Memory B cell (primary cell): ENCODE data around the gene CFAP299.
"Not testable (repeated sequence)": the region's sequence is repeated elsewhere in the genome, so short reads cannot be mapped to it uniquely, and the experiment has no call there.

ENCODE experiments used
- ATAC-seq: fragments of 150-1000 bp; cut with Tn5 transposase; 2 replicates; pipeline ENCODE4 v1.10.0; 2021; ENCODE audit warnings: low read depth, mild to moderate bottlenecking, moderate library complexity
- DNase-seq, 2 donors: peaks; one replicate each; pipeline ENCODE4 v3.0.0; 2022; ENCODE audit warnings: low spot score in 2 of 2
- H3K27ac Mint-ChIP-seq: one replicate; pipeline ENCODE4 v1.8.0; 2022; ENCODE audit warnings: mild to moderate bottlenecking, moderate library complexity, mixed read lengths
- H3K27me3 Mint-ChIP-seq: one replicate; pipeline ENCODE4 v1.8.0; 2022; ENCODE audit warnings: mixed read lengths
- H3K36me3 Mint-ChIP-seq: one replicate; pipeline ENCODE4 v1.8.0; 2022; ENCODE audit warnings: mild to moderate bottlenecking, mixed read lengths
- H3K4me1 Mint-ChIP-seq: one replicate; pipeline ENCODE4 v1.8.0; 2022; ENCODE audit warnings: mixed read lengths
- H3K4me3 Mint-ChIP-seq: one replicate; pipeline ENCODE4 v1.8.0; 2022; ENCODE audit warnings: mild to moderate bottlenecking, moderate library complexity, mixed read lengths
- H3K9me3 Mint-ChIP-seq: one replicate; pipeline ENCODE4 v1.8.0; 2022; ENCODE audit warnings: mixed read lengths

The CFAP299 gene

GRCh38 chr4:80787306-80787705, 451.8 kb downstream of the CFAP299 start:
- Mint-ChIP-seq H3K4me3 (no peak overlapping the region), H3K4me1 (peaks cover 6% of the 10 kb centered on the region), H3K9me3 (no peaks in the 10 kb centered on the region), H3K36me3 (no peaks in the 10 kb centered on the region), H3K27me3 (no peaks in the 10 kb centered on the region), H3K27ac (no peak overlapping the region)
- no peak for ATAC-seq
- DNase-seq: no peak

GRCh38 chr4:80788798-80789197, 453.3 kb downstream of the CFAP299 start:
- Mint-ChIP-seq H3K9me3 (no peaks in the 10 kb centered on the region), H3K4me1 (peaks cover 6% of the 10 kb centered on the region), H3K36me3 (no peaks in the 10 kb centered on the region), H3K27me3 (no peaks in the 10 kb centered on the region), H3K4me3 (no peak overlapping the region), H3K27ac (no peak overlapping the region)
- DNase-seq (no peak), ATAC-seq (no peak)

- DNase-seq (no peak), ATAC-seq (no peak)
- no peaks in the 10 kb centered on the region for H3K27me3 Mint-ChIP-seq
- peaks cover 6% of the 10 kb centered on the region for H3K4me1 Mint-ChIP-seq
- no peak overlapping the region for H3K4me3 Mint-ChIP-seq
- no peaks in the 10 kb centered on the region for H3K36me3 Mint-ChIP-seq
- no peak overlapping the region for H3K27ac Mint-ChIP-seq
- no peaks in the 10 kb centered on the region for H3K9me3 Mint-ChIP-seq
These were observed 454.6 kb downstream of the CFAP299 start for GRCh38 chr4:80790152-80790551.

GRCh38 chr4:80793660-80794059, 458.1 kb downstream of the CFAP299 start:
- not testable (repeated sequence) for H3K27me3 Mint-ChIP-seq, H3K27ac Mint-ChIP-seq

GRCh38 chr4:80798082-80798481, 462.6 kb downstream of the CFAP299 start:
- DNase-seq (no peak), ATAC-seq (no peak)
- peaks cover 2% of the 10 kb centered on the region for H3K9me3 Mint-ChIP-seq

More at GRCh38 chr4:80793660-80794059, 458.1 kb downstream of the CFAP299 start:
- ATAC-seq, H3K36me3 Mint-ChIP-seq, H3K4me1 Mint-ChIP-seq, H3K4me3 Mint-ChIP-seq, H3K9me3 Mint-ChIP-seq, DNase-seq: not testable (repeated sequence)

GRCh38 chr4:80800719-80801118, 465.2 kb downstream of the CFAP299 start:
- not testable (repeated sequence) for H3K36me3 Mint-ChIP-seq, ATAC-seq, H3K4me1 Mint-ChIP-seq, H3K4me3 Mint-ChIP-seq, H3K27me3 Mint-ChIP-seq, H3K27ac Mint-ChIP-seq, H3K9me3 Mint-ChIP-seq, DNase-seq

More at GRCh38 chr4:80798082-80798481, 462.6 kb downstream of the CFAP299 start:
- Mint-ChIP-seq H3K4me3 (no peak overlapping the region), H3K27me3 (no peaks in the 10 kb centered on the region), H3K4me1 (no peaks in the 10 kb centered on the region), H3K27ac (no peak overlapping the region), H3K36me3 (no peaks in the 10 kb centered on the region)

- Mint-ChIP-seq H3K4me3 (no peak overlapping the region), H3K27ac (no peak overlapping the region), H3K9me3 (no peaks in the 10 kb centered on the region), H3K27me3 (no peaks in the 10 kb centered on the region), H3K36me3 (no peaks in the 10 kb centered on the region), H3K4me1 (no peaks in the 10 kb centered on the region)
- DNase-seq (no peak), ATAC-seq (no peak)
These were observed 467.8 kb downstream of the CFAP299 start for GRCh38 chr4:80803337-80803736.

GRCh38 chr4:80806472-80806871, 470.9 kb downstream of the CFAP299 start:
- no peaks in the 10 kb centered on the region for H3K36me3 Mint-ChIP-seq
- H3K27me3 Mint-ChIP-seq: peaks cover 3% of the 10 kb centered on the region
- H3K4me1 Mint-ChIP-seq: no peaks in the 10 kb centered on the region
- DNase-seq (no peak), ATAC-seq (no peak)
- no peak overlapping the region for H3K27ac Mint-ChIP-seq
- no peaks in the 10 kb centered on the region for H3K9me3 Mint-ChIP-seq
- H3K4me3 Mint-ChIP-seq: no peak overlapping the region

- H3K27me3 Mint-ChIP-seq: peaks cover 3% of the 10 kb centered on the region
- no peak overlapping the region for H3K4me3 Mint-ChIP-seq
- no peaks in the 10 kb centered on the region for H3K9me3 Mint-ChIP-seq
- H3K4me1 Mint-ChIP-seq: no peaks in the 10 kb centered on the region
- no peaks in the 10 kb centered on the region for H3K36me3 Mint-ChIP-seq
- ATAC-seq (no peak), DNase-seq (no peak)
- H3K27ac Mint-ChIP-seq: no peak overlapping the region
These were observed 473.7 kb downstream of the CFAP299 start for GRCh38 chr4:80809039-80809729.

GRCh38 chr4:80811406-80811805, 475.9 kb downstream of the CFAP299 start:
- Mint-ChIP-seq H3K27me3 (peaks cover 3% of the 10 kb centered on the region), H3K9me3 (no peaks in the 10 kb centered on the region), H3K36me3 (no peaks in the 10 kb centered on the region), H3K4me1 (no peaks in the 10 kb centered on the region), H3K27ac (no peak overlapping the region), H3K4me3 (no peak overlapping the region)
- DNase-seq (no peak), ATAC-seq (no peak)

GRCh38 chr4:80812145-80812544, 476.6 kb downstream of the CFAP299 start:
- H3K9me3 Mint-ChIP-seq: no peaks in the 10 kb centered on the region
- no peak overlapping the region for H3K4me3 Mint-ChIP-seq
- DNase-seq: no peak
- H3K27ac Mint-ChIP-seq: no peak overlapping the region
- peaks cover 3% of the 10 kb centered on the region for H3K27me3 Mint-ChIP-seq
- no peak for ATAC-seq
- no peaks in the 10 kb centered on the region for H3K36me3 Mint-ChIP-seq
- H3K4me1 Mint-ChIP-seq: no peaks in the 10 kb centered on the region

- H3K4me3 Mint-ChIP-seq: no peak overlapping the region
- H3K27ac Mint-ChIP-seq: no peak overlapping the region
- H3K36me3 Mint-ChIP-seq: no peaks in the 10 kb centered on the region
- no peaks in the 10 kb centered on the region for H3K9me3 Mint-ChIP-seq
- no peak for DNase-seq
- no peaks in the 10 kb centered on the region for H3K4me1 Mint-ChIP-seq
- ATAC-seq: no peak
- peaks cover 3% of the 10 kb centered on the region for H3K27me3 Mint-ChIP-seq
These were observed 478.7 kb downstream of the CFAP299 start for GRCh38 chr4:80814266-80814665.

- DNase-seq (no peak), ATAC-seq (no peak)
- Mint-ChIP-seq H3K9me3 (no peaks in the 10 kb centered on the region), H3K27me3 (no peaks in the 10 kb centered on the region), H3K27ac (no peak overlapping the region), H3K36me3 (no peaks in the 10 kb centered on the region), H3K4me1 (no peaks in the 10 kb centered on the region), H3K4me3 (no peak overlapping the region)
These were observed 496.1 kb downstream of the CFAP299 start for GRCh38 chr4:80831383-80832361.

GRCh38 chr4:80839281-80839680, 503.8 kb downstream of the CFAP299 start:
- ATAC-seq: no peak
- no peak overlapping the region for H3K27ac Mint-ChIP-seq
- no peak for DNase-seq
- H3K4me3 Mint-ChIP-seq: no peak overlapping the region
- peaks cover 1% of the 10 kb centered on the region for H3K9me3 Mint-ChIP-seq
- H3K36me3 Mint-ChIP-seq: peaks cover 1% of the 10 kb centered on the region
- no peaks in the 10 kb centered on the region for H3K4me1 Mint-ChIP-seq
- peaks cover 2% of the 10 kb centered on the region for H3K27me3 Mint-ChIP-seq
